ENCODE measurements around the gene AMPD2. TPM values are rescaled to one million over a fixed set of nuclear protein-coding genes. Genes with fewer than 3 reads are reported as not detected.

The AMPD2 gene
- total RNA-seq, 1 experiment from 2014 or later, result 69.9 TPM

- peaks cover 6 to 20% of the 10 kb centered on the region in 2 experiments; a peak in 3 of 4 replicates for H3K36me3 ChIP-seq (ENCODE audit: control insufficient read depth in 1 of 2, insufficient read depth in 2 of 2, low read length in 2 of 2)
- no TSS peak for BruUV-seq (replicated peaks)
- no peaks in the 10 kb centered on the region for H3K9me2 ChIP-seq (ENCODE audit: insufficient read depth)
- TF ChIP-seq EZH2 (IDR thresholded peaks at IDR 0.05) (no peak), YY1 (IDR thresholded peaks at IDR 0.05; ENCODE audit: extremely low read depth, insufficient replicate concordance, low read depth, low read length) (no peak), TCF7L2 (IDR thresholded peaks at IDR 0.05; ENCODE audit: borderline replicate concordance, extremely low read depth, insufficient read depth, insufficient read length) (no peak), ZBTB33 (IDR thresholded peaks at IDR 0.05; ENCODE audit: extremely low read depth, insufficient replicate concordance, low read length) (no peak), JUND (IDR thresholded peaks at IDR 0.05) (no peak), EGR1 (IDR thresholded peaks at IDR 0.05; ENCODE audit: low read depth) (no peak), SP1 (IDR thresholded peaks at IDR 0.05; ENCODE audit: low read depth) (no peak), EZH2phosphoT487 (IDR thresholded peaks at IDR 0.05; ENCODE audit: borderline replicate concordance) (no peak), ZFX (IDR thresholded peaks at IDR 0.05) (no peak), SIN3A (IDR thresholded peaks at IDR 0.05; ENCODE audit: low read depth) (no peak), RAD21 (IDR thresholded peaks at IDR 0.05; ENCODE audit: low read depth) (no peak), ELF1 (IDR thresholded peaks at IDR 0.05; ENCODE audit: borderline replicate concordance, low read depth) (no peak), FOSL1 (IDR thresholded peaks at IDR 0.05; ENCODE audit: low read depth) (no peak), SRF (IDR thresholded peaks at IDR 0.05; ENCODE audit: low read depth) (no peak), POLR2AphosphoS5 (IDR thresholded peaks at IDR 0.05; ENCODE audit: low read depth, low read length) (no peak), ZNF274 (IDR thresholded peaks at IDR 0.05; ENCODE audit: low read depth, low read length) (no peak), CBX3 (IDR thresholded peaks at IDR 0.05; ENCODE audit: low read depth) (no peak), CEBPB (IDR thresholded peaks at IDR 0.05; ENCODE audit: low read depth) (no peak)
- TF ChIP-seq, protein P1, sequence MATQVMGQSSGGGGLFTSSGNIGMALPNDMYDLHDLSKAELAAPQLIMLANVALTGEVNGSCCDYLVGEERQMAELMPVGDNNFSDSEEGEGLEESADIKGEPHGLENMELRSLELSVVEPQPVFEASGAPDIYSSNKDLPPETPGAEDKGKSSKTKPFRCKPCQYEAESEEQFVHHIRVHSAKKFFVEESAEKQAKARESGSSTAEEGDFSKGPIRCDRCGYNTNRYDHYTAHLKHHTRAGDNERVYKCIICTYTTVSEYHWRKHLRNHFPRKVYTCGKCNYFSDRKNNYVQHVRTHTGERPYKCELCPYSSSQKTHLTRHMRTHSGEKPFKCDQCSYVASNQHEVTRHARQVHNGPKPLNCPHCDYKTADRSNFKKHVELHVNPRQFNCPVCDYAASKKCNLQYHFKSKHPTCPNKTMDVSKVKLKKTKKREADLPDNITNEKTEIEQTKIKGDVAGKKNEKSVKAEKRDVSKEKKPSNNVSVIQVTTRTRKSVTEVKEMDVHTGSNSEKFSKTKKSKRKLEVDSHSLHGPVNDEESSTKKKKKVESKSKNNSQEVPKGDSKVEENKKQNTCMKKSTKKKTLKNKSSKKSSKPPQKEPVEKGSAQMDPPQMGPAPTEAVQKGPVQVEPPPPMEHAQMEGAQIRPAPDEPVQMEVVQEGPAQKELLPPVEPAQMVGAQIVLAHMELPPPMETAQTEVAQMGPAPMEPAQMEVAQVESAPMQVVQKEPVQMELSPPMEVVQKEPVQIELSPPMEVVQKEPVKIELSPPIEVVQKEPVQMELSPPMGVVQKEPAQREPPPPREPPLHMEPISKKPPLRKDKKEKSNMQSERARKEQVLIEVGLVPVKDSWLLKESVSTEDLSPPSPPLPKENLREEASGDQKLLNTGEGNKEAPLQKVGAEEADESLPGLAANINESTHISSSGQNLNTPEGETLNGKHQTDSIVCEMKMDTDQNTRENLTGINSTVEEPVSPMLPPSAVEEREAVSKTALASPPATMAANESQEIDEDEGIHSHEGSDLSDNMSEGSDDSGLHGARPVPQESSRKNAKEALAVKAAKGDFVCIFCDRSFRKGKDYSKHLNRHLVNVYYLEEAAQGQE (IDR thresholded peaks at IDR 0.05; ENCODE audit: low read depth), result no peak
- TF ChIP-seq, protein P2, sequence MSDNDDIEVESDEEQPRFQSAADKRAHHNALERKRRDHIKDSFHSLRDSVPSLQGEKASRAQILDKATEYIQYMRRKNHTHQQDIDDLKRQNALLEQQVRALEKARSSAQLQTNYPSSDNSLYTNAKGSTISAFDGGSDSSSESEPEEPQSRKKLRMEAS (IDR thresholded peaks at IDR 0.05), result no peak
- ChIA-PET POLR2A (interaction anchor here (0.8 kb wide), 1 partner anchor 82 kb away, joined by 5 read pairs; no protein-coding TSS in a partner anchor), CTCF (interaction anchor here (1.0 to 4.1 kb wide), 8 partner anchors 10 to 157 kb away, joined by 3 to 35 read pairs (median 10); partner anchors contain the start of genes AMPD2, GNAI3 and GNAT2), RAD21 (ENCODE audit: low non-redundant PET in 1 of 2, low total read pairs in 2 of 2, uncharacterized antibody in 2 of 2, unreplicated experiment in 2 of 2) (interaction anchor here in 1 of 2 experiments (1.2 to 1.3 kb wide), 2 partner anchors 11 to 84 kb away, joined by 3 to 8 read pairs; no protein-coding TSS in a partner anchor)
- H3K79me2 ChIP-seq (ENCODE audit: insufficient read depth, low read length), result peaks cover 5% of the 10 kb centered on the region; the same call in 1 of the 2 replicates
- H3K4me1 ChIP-seq (ENCODE audit: control insufficient read depth in 1 of 2, insufficient read depth in 2 of 2, low read length in 2 of 2), result peaks cover 0 to 9% of the 10 kb centered on the region in 2 experiments; a peak in 1 of 4 replicates
- DNase-seq (ENCODE audit: low read depth, low spot score) (no peak), ATAC-seq (no peak)
- no peak overlapping the region for H3K9ac ChIP-seq (ENCODE audit: low read length)
- H3K4me2 ChIP-seq (ENCODE audit: low read length), result no peak overlapping the region
- H3K4me3 ChIP-seq (replicated peaks in 1 of 2; ENCODE audit: low read depth in 1 of 2, low read length in 2 of 2), result no peak overlapping the region
- no peak overlapping the region for H2AFZ ChIP-seq (ENCODE audit: low read depth, low read length, poor library complexity, severe bottlenecking)
- no peaks in the 10 kb centered on the region for H4K20me1 ChIP-seq (ENCODE audit: insufficient read depth)
- H3K27me3 ChIP-seq (ENCODE audit: insufficient read depth, low read length), result no peaks in the 10 kb centered on the region
- no peaks in the 10 kb centered on the region for H3K9me3 ChIP-seq (ENCODE audit: control insufficient read depth in 1 of 2, insufficient read depth in 1 of 2, low read depth in 1 of 2, low read length in 2 of 2)
- intact Hi-C loops (cut with micrococcal nuclease), result loop anchor here (1.0 kb wide), 1 partner anchor 83 kb away; no protein-coding TSS in a partner anchor
- H3K27ac ChIP-seq (ENCODE audit: low read depth, low read length), result no peak overlapping the region
Observed at GRCh38 chr1:109629372-109630030, 9.9 kb downstream of the AMPD2 start.
